Measurements from ENCODE around the gene EME1.

DNA sequence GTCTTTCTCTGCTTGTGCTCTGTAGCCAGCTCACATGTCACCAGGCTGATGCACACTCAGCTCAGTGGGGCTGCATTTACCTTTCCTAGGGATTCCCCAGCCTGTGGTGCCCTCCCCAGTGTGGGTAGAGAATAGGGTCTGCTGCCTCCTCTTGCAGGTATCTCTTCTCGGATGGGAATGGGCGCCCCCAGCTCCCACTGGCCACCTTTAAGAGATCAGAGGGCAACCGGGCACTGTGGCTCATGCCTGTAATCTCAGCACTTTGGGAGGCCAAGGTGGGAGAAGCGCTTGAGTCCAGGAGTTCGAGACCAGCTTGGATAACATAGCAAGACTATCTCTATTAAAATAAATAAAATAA, 23.8 kb upstream of the EME1 start:
- TF ChIP-seq POLR2A (IDR thresholded peaks at IDR 0.05): no peak
- TF ChIP-seq, protein P1, sequence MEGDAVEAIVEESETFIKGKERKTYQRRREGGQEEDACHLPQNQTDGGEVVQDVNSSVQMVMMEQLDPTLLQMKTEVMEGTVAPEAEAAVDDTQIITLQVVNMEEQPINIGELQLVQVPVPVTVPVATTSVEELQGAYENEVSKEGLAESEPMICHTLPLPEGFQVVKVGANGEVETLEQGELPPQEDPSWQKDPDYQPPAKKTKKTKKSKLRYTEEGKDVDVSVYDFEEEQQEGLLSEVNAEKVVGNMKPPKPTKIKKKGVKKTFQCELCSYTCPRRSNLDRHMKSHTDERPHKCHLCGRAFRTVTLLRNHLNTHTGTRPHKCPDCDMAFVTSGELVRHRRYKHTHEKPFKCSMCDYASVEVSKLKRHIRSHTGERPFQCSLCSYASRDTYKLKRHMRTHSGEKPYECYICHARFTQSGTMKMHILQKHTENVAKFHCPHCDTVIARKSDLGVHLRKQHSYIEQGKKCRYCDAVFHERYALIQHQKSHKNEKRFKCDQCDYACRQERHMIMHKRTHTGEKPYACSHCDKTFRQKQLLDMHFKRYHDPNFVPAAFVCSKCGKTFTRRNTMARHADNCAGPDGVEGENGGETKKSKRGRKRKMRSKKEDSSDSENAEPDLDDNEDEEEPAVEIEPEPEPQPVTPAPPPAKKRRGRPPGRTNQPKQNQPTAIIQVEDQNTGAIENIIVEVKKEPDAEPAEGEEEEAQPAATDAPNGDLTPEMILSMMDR (IDR thresholded peaks at IDR 0.05): no peak
- TF ChIP-seq POLR2AphosphoS5 (IDR thresholded peaks at IDR 0.05): no peak

Data from prostate gland (tissue), 2 donors.